HG02642 (cell line): ENCODE data around the gene CT47C1.

Source experiments
- ATAC-seq: cut with Tn5 transposase; IDR thresholded peaks from one replicate; pipeline ENCODE4 v1.9.1; 2021; ENCODE audit warnings: mild to moderate bottlenecking; ENCODE audit not compliant: unreplicated experiment, poor library complexity

The CT47C1 gene

DNA sequence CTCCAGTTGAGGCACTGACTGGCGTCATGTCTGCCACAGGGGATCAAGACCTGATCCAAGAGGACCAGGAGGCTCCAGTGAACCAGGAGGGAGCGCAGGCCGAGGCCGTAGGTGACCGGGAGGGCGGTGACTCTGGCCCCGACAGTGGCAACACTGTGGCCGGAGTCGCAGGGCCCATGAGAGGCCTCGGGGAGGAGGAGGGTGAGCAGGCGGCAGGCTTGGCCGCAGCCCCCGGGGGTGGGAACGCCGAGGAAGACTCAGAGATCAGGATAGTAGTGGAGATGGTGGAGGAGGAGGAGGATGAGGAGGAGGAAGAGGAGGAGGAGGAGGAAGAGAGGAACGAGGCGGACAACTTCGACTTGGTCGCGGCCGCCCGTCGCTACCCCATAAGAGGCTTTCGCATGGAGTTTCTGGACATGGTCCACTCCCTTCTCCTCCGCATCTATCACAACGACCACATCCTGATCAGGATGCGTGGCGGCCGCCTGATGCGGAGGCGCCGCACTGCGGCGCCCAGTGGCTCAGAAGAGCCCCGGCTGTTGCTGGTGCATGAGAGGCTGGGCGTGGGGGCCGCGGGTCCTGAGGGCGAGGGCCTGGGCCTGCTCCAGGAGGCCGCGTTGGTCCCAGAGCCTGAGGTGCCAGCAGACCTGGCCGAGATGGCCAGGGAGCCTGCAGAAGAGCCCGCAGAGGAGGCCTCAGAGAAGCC is 560 bp downstream of the CT47C1 start:
- ATAC-seq, result no peak

DNA sequence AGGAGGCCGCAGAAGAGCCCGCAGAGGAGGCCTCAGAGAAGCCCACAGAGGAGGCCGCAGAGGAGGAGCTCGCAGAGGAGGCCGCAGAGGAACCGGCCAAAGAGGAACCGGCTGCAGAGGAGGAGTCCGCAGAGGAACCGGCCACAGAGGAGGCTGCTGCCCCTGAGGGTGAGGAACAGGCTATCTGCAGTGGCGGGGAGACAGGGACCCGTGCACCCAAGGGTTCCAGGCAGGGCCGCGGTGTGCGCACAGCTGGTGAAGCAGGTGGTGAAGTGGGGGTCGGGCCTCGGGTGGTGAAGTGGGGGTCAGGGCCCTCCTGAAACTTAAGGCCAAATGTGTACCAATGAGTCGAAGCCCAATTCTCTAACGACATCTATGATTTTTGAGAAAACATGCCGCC is 1.1 kb downstream of the CT47C1 start:
- ATAC-seq, result no peak

DNA sequence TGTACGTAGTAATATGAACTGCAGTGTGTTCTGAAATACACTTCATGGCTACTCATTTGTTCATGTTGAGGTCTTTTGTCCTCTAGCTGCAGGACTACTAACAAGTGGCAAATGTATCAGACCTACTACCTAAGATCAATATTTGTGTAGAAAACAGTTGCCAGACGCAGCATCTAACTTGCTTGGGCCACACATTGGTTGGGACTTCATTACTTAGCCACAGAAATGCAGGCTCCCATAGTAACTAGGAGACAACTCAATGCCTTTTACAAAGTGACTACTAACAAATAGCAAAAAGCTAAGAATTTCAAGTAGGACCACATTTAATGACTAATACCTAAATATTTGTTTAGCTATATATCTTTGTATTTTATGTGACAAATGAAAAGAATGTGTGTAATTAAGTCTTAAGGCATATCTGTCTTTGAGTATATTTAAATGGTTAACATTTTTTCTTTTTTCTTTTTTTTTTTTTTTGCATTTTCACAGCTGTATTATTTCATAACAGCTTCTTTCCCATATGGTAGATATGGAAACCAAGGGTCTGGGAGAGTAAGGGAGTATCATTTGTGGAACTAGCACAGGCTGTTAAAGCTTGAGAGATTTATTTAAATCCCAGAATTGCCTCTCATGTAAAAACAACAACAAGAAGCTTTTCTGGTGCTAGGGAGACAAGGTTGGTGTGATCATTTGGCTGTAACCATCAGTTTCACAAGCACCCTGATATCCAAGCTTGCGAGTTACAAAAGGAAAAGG is 2.7 kb downstream of the CT47C1 start:
- ATAC-seq, result no peak

DNA sequence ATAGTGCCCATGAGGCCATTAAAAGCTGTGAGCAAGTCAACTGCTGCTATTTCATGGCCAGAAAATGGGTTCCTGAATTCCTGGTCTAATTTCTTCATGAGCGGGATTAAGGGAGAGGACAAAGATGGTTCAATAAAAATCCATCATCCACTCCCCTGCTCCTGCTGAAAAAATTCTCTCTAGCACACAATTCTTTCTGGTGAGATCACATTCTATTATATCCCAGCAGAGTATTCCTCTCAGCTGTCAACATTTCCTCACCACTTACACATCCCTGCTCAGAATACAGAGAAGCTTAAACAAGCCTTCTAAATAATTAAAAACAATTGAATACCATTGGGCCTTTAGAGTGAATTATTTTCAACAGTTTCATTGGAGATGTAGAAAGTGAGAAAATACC is 9.5 kb downstream of the CT47C1 start:
- ATAC-seq, result no peak

DNA sequence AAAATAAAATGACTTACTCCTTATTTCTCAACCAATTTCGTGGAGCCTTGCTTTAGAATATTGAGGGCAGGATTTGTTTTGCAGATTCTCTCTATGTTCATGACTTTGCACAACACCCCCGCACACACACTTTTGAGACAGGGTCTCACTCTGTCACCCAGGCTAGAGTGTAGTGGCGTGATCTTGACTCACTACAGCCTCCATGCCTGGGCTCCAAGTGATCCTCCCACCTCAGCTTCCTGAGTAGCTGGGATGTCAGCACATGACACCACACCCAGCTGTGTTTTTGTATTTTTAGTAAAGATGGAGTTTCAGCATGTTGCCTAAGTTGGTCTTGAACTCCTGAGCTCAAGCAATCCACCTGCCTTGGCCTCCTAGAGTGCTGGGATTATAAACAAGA is 12.0 kb downstream of the CT47C1 start:
- no peak for ATAC-seq

DNA sequence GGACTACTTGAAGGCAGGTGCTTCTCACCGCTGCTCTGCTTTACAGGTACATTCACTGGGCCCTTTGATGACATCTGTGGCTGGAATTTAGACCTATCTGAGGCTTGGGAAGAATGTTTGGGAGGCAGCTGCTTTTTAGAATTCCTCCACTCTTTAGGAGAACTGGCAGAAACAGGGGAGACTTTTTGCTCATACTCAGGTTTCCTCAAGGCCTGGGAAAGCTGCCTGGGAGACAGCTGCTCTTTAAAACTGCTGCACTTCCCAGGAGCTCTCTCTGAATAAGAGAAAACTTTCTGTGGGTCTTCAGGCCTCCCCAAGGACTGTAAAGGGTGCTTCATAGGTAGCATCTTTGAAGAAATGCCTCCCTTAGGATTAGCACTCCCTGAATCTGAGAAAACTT is 14.3 kb downstream of the CT47C1 start:
- no peak for ATAC-seq

DNA sequence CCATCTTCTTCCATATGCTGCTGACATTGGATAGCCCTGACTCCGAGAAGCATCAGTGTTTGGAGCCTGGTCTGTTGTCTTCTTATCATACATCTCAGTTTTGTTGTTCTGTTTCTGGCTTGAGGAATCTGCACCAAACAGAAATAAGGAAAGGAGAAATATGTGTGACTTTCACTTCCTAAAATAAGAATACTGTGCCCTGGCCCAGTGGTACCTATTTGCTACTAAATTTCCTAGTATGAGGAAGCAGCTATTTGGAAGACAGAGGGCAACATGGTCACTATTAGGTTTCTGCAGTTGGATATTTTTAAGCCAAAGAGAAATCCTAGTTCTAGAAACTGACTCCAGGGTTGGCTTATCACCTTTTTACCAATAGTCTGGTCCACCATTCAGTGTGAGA is 16.8 kb downstream of the CT47C1 start:
- ATAC-seq, result no peak

DNA sequence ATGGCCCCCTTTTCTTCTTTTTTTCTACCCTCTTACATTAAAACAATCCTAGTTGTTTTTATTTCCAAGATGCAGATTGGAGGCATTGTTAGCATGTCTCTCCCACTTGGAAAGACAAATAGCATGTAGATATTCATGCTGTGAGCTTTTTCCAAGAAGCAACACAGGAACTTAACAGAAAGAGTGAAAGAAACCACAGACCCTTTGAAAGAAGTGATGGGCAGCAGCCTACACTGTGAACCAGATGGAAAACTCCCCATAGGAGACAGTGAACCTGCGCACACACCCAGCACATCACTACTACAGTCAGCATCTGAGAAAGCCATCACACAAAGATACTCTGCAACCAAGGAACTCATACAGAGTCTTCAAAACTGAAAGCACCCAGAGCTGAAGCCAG is 17.8 kb downstream of the CT47C1 start:
- no peak for ATAC-seq

DNA sequence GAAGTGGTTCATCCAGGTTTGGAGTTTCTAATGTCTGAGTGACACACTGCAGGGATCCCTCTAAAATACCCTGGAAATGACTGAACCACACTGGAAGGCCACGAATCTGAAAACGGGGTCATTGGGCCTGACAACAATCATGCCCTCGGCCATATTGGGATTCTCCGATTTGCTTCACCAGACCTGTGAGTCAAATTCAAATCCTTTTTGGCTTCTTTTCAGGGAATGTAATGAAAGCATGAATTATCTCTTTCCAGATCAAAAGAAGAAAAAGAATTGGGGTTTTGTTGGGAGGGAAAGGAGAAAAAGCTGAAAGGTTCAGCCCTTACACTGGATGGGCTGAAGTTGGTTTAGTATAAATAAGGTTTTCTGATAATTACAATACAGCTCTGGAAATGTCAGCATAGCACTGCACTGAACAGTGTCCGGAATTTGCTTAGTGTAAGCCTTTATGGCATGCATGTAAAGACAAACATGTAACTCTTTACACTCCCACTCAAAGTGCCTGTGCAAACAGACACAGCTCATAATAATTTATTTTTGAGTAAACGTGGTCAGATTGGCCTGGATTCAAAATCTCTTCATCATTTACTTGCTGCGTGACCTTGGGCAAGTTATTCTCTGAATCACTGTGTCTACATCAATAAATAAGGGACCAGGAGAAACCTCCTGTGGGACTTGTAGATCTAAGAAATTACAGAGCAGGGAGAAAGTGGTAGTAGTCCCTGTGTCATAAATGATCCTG is 21.4 kb downstream of the CT47C1 start:
- no peak for ATAC-seq

DNA sequence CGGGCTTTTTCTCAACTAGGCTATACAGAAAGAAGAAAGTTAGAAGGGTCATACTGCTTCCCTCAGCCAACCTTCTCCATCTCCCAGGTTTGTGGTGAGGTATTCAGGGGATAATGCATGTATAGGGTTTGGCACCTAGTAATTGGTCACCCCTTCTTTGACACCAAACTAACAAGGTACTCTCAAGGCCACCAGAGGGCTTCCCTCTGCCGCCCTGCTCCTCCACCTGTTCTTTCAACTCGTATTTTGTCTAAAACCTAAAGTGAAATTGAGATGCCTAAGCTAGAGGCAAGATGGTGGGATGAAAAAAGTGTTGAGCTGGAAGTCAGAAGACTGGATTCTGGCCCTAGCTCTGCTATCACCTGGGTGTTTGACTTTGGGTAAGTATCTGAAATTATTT is 22.0 kb downstream of the CT47C1 start:
- no peak for ATAC-seq

DNA sequence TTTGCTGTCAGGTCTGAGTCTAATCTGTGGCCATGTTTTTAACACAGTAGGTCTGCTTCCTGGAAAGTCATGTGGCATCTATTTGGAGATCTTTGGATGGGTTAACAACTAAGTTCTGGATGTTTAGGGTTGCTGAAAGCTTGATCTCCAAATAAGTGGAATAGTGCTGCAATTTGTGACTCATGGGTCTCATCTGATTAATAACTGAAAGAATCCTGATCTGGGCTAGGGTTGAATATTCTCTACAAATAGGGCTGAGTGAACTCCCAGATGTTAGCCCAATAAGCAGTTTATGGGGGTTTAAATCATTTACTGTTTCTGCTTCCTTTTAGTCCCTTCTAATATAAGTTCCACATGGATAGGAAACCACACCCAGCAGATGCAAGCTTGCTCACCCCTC is 23.1 kb downstream of the CT47C1 start:
- ATAC-seq, result no peak

DNA sequence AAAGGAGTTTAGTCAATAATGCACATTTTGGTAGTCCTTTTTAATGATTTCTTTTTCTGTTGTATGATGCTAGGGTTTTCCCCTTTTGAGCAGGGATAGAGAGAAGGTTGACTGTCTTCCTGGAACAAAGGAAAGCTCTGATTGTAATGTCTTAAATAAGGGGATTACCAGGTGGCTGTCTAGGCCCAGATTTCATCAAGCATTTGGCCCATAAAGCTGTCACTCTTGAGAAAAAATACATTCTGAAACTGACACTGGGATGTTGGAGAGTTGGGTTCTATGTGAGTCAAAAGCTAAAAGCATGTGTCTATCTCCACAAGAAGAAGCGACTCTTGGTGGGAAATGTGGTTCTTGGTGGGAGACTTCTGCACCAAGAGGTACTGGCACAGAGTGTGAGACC is 28.4 kb downstream of the CT47C1 start:
- no peak for ATAC-seq

DNA sequence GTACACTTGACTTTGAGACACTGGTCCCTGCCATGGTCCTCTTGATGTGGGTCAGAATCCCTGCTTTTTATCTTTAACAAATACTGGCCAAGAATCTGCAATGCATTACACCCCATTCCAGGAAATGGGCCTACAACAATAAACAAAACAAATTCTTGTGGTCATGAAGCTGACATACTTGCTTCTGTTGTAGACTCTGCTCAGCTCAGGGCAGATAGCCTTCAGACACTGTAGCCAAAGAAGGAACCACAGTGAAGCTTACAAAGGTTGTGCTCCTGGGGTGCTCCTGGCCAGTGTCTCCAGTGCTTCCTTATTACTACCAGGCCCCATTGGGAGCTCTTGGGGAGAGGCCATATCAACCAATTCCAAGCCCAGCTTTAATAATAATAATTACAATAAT is 33.0 kb downstream of the CT47C1 start:
- no peak for ATAC-seq

DNA sequence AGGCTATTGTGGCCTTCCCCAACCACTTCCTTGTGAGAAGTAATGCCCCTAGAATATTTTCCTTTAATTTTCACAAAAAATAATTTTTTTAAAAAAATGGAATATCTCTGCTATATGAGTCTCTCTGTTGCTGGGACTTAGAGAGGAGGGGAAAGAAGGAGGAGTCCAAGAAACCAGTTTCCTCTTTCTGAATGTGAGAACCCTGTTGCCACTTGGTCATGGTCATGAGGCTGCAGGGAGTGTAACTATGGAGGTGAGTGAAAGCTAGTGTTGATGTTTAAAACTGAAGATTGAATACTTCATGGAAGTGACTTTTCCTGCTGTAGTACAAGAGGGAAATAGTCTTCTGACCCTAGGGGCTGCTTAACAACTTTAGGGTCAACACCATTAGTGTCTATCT is 34.4 kb downstream of the CT47C1 start:
- no peak for ATAC-seq

DNA sequence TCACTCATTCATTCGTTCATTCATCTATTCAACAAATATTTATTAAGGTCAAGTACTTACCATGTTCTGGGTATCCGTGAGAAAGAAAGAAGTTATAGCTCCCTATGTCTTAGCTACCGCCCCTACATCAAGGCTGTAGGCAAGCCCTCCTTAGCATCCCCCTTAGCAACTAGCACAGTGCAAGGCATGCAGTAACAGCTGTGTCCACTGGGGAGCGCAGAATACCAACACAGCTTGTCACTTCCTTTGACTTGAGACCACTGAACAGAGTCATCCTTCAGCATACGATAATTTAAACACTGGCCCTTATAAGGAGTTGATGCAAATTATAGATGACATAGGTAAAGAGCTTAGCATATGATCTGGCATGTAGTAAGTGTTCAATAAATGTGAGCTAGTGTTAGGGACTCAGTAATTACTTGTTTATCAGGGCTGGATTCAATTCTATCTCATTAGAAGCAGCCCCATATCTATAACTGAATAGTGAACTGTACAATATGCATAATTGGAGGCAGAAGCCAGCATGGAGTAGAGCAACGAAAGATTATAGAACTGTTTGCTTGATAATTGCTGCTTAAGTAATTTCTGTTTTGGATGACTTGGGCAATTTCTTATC is 46.1 kb downstream of the CT47C1 start:
- peak; percentile 83 for ATAC-seq

DNA sequence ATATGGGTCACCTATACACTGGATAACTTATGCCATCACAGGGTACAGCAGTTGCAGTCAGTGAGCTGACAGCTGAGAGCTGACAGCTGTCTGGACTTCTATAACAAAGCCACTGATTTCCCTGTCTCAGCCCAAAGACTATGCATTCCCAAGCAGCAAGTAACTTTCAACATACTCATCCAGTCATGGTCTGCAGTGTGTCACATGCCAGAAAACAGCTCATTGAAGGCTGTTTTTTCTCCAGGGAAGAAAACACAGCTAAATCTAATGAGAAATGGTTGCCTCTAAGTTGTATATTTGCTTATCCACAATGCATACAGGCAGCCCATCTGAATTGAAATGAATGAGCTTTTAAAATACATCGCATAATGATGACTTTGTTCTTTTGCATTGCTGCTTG is 48.5 kb downstream of the CT47C1 start:
- no peak for ATAC-seq
